ENCODE measurements around the gene DPYSL4. TPM values are rescaled to one million over a fixed set of nuclear protein-coding genes. Genes with fewer than 3 reads are reported as not detected.

DPYSL4 gene
- total and polyA plus RNA-seq, 2 of the 4 experiments (the other 2 are of a cell fraction): 8.1 to 30.5 TPM

GRCh38 chr10:132211246-132211645, 24.5 kb downstream of the DPYSL4 start:
- Histone ChIP-seq H3K27me3 (ENCODE audit: control insufficient read depth, insufficient read depth, low read length) (no peaks in the 10 kb centered on the region), H4K5ac (ENCODE audit: low read depth, low read length) (no peak overlapping the region), H3K4me1 (ENCODE audit: control insufficient read depth, insufficient read depth, low read length) (no peaks in the 10 kb centered on the region), H3K14ac (replicated peaks; ENCODE audit: low read depth, low read length) (no peak overlapping the region), H4K20me1 (ENCODE audit: insufficient read depth, low read length) (no peaks in the 10 kb centered on the region), H2AK9ac (replicated peaks; ENCODE audit: low read depth, low read length, poor library complexity) (no peak overlapping the region), H3K79me1 (ENCODE audit: low read depth in 1 of 2, low read length in 2 of 2) (no peaks in the 10 kb centered on the region), H2BK5ac (ENCODE audit: low read depth, low read length, poor library complexity, severe bottlenecking) (no peak overlapping the region), H3K56ac (ENCODE audit: extremely low read depth, insufficient read depth, low read length) (no peak overlapping the region), H3K9me1 (ENCODE audit: insufficient read depth, low read length) (no peaks in the 10 kb centered on the region; the same call in 1 of the 2 replicates), H4K91ac (ENCODE audit: insufficient read depth, low read depth, low read length) (no peak overlapping the region), H2BK120ac (ENCODE audit: low read depth, low read length) (no peak overlapping the region), H3K18ac (ENCODE audit: low read depth, low read length) (no peak overlapping the region), H2BK15ac (ENCODE audit: low read depth, low read length) (no peak overlapping the region), H2AK5ac (ENCODE audit: low read depth, low read length) (no peak overlapping the region), H2BK20ac (ENCODE audit: low read depth, low read length) (no peak overlapping the region), H3K9ac (ENCODE audit: low read depth, low read length) (no peak overlapping the region), H3K23ac (ENCODE audit: low read depth, low read length) (no peak overlapping the region), H3K4me3 (ENCODE audit: insufficient read depth, low read depth, low read length) (no peak overlapping the region), H3K36me3 (ENCODE audit: control insufficient read depth, insufficient read depth, low read length) (no peaks in the 10 kb centered on the region), H3K27ac (ENCODE audit: insufficient read depth, low read length) (no peak overlapping the region), H3K4ac (ENCODE audit: low read depth, low read length) (no peak overlapping the region), H3K9me3 (ENCODE audit: control insufficient read depth, insufficient read depth, low read length) (peaks cover 7% of the 10 kb centered on the region), H3K4me2 (ENCODE audit: low read depth, low read length) (no peak overlapping the region), H2AFZ (replicated peaks; ENCODE audit: low read length, poor library complexity) (no peak overlapping the region), H4K8ac (ENCODE audit: low read depth in 2 of 2, low read length in 2 of 2) (no peak overlapping the region)
- intact Hi-C loops (cut with micrococcal nuclease) (no loop called here), in situ Hi-C loops (cut with MboI; ENCODE audit: low sequenced_read_pairs) (no loop called here), dilution Hi-C loops (cut with HindIII; ENCODE audit: low sequenced_read_pairs, unreplicated experiment) (no loop called here)
- CTCF ChIA-PET: no interaction called here
- ATAC-seq (ENCODE audit: low read depth) (no peak), DNase-seq (no peak)
- WGBS, 2 experiments (ENCODE audit: extremely low coverage in 2 of 2, insufficient read length in 1 of 2): no CpG with 5 or more reads among the region's 14 CpGs
- POLR2A ChIA-PET (ENCODE audit: unreplicated experiment): no interaction called here
- no TSS peak for BruUV-seq (replicated peaks)
- no peak for TF ChIP-seq CHD1 (IDR thresholded peaks at IDR 0.05; ENCODE audit: low read depth, low read length)

Data from IMR-90 (cell line).